ENCODE results near the gene ZDHHC21.

Gene ZDHHC21

DNA sequence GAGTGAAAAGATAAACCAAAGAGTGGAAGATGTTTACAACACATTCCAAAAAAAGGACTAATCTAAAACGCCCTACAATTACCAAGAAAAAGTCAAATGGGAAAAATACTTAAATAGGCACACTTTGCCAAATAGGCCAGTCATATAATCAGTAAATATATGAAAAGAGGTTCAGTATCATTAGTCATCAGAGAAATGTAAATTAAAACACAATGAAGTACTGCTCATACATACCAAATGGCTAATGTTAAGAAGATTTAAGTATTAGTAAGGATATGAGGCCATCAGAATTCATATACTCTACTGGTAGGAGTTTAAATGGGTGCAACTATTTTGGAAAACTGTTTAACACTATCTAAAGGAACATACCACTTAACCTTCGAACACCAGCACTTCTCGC is 47.6 kb downstream of the ZDHHC21 start:
- no peak overlapping the region for H3K4me3 ChIP-seq (ENCODE audit: low read length)
- H3K4me1 ChIP-seq (ENCODE audit: control insufficient read depth, insufficient read depth, low read length), result no peaks in the 10 kb centered on the region
- H3K9me3 ChIP-seq (replicated peaks; ENCODE audit: low read length), result no peaks in the 10 kb centered on the region
- no peaks in the 10 kb centered on the region for H3K27me3 ChIP-seq (ENCODE audit: control insufficient read depth, insufficient read depth, low read length)
- no peak overlapping the region for H3K4me2 ChIP-seq (ENCODE audit: low read length)
- H3K9ac ChIP-seq (ENCODE audit: low read depth, low read length), result no peak overlapping the region
- no peaks in the 10 kb centered on the region for H3K36me3 ChIP-seq (ENCODE audit: insufficient read depth, low read length)

DNA sequence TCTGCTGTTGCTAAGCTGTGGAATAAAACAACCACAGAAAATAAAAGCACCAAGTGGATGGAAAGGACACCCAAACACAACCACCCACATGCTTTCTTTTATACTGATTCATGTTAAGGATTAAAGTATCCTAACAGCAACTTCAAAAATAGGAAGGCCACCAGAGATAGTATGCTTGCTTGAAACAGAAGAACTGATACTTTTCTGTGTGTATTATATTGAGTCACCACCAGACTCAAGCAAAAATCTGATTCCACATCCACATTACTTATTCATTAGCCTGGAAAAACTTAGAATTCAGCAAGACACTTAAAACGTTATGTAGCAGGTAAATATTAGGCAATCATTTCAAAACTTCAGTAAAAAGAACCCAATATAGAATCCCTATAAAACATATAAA is 52.3 kb downstream of the ZDHHC21 start:
- Histone ChIP-seq H3K9ac (ENCODE audit: low read depth, low read length) (no peak overlapping the region), H3K4me1 (ENCODE audit: control insufficient read depth, insufficient read depth, low read length) (no peaks in the 10 kb centered on the region), H3K4me3 (ENCODE audit: low read length) (no peak overlapping the region), H3K27me3 (ENCODE audit: control insufficient read depth, insufficient read depth, low read length) (no peaks in the 10 kb centered on the region), H3K9me3 (replicated peaks; ENCODE audit: low read length) (no peaks in the 10 kb centered on the region), H3K4me2 (ENCODE audit: low read length) (no peak overlapping the region), H3K36me3 (ENCODE audit: insufficient read depth, low read length) (no peaks in the 10 kb centered on the region)

DNA sequence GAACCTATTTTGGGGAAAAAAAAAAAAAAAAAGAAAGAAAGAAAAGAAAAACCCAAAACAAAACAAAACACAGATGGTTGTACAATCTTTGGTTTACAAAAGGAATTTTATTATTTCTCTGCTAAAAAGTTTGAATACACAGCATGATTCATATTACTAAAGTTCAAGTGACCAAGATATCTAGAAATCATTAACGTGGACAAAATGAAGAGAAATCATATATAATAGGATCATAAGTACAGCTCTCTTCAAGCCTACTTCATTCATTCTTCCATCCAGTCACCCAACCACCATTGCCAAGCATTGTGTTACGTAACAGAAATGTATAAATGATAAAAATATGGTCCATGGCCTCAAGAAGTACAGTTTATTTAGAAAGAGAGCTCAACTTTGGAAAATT is 52.9 kb downstream of the ZDHHC21 start:
- no peaks in the 10 kb centered on the region for H3K27me3 ChIP-seq (ENCODE audit: control insufficient read depth, insufficient read depth, low read length)
- no peaks in the 10 kb centered on the region for H3K36me3 ChIP-seq (ENCODE audit: insufficient read depth, low read length)
- no peak overlapping the region for H3K4me2 ChIP-seq (ENCODE audit: low read length)
- H3K9ac ChIP-seq (ENCODE audit: low read depth, low read length), result no peak overlapping the region
- H3K4me1 ChIP-seq (ENCODE audit: control insufficient read depth, insufficient read depth, low read length), result no peaks in the 10 kb centered on the region
- no peaks in the 10 kb centered on the region for H3K9me3 ChIP-seq (replicated peaks; ENCODE audit: low read length)
- no peak overlapping the region for H3K4me3 ChIP-seq (ENCODE audit: low read length)

DNA sequence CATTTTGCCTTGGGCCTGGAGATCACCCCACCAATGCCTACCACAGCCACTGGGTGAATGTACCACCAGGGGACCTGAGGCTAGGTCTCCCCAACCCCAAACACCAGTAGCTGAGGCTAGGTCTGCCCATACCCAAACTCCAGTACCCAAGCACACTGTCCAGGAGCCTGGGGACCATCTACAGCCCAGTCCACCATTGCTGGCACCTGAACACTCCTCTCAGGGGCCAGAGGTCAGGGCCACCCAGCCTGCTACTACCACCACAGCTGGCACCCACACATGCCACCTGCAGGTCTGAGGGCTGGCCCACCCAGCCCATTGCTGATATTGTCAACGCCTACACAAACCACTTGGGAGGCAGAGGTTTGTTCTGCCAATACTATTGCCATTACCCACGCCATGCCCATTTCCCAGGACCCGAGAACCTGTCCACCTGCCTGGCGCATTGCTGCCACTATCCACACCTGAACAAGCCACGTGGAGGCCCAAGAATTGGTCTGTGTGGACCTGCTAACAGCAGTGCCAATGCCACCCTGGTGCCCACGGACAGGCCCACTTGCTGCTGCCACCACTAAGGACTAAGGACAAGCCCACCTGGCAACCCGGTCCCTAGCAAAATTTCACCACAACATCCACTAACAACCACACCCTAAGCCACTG is 59.2 kb downstream of the ZDHHC21 start:
- H3K4me2 ChIP-seq (ENCODE audit: low read length), result no peak overlapping the region
- peaks cover 3% of the 10 kb centered on the region for H3K36me3 ChIP-seq (ENCODE audit: insufficient read depth, low read length)
- no peaks in the 10 kb centered on the region for H3K27me3 ChIP-seq (ENCODE audit: control insufficient read depth, insufficient read depth, low read length)
- no peaks in the 10 kb centered on the region for H3K4me1 ChIP-seq (ENCODE audit: control insufficient read depth, insufficient read depth, low read length)
- H3K9ac ChIP-seq (ENCODE audit: low read depth, low read length), result no peak overlapping the region
- no peak overlapping the region for H3K4me3 ChIP-seq (ENCODE audit: low read length)
- H3K9me3 ChIP-seq (replicated peaks; ENCODE audit: low read length), result no peaks in the 10 kb centered on the region

DNA sequence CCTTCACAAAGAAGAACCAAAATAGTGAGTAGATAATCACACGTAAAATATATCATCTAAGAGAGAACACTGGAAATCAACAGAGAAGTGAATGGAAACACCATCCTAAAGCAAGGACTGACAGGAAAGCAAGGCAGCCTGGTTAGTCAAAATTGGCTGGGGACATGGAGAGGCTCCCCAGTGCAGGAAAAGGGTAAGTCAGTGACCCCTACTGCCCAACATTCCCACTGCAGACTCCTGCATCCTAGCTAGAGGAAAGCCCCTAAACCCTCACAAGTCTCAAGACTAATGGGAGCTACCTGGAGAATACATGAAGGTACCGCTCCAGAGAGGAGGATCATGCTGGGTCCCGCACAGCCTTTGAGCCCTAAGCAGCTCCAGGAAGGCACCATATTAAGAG is 60.1 kb downstream of the ZDHHC21 start:
- Histone ChIP-seq H3K9me3 (replicated peaks; ENCODE audit: low read length) (no peaks in the 10 kb centered on the region), H3K4me3 (ENCODE audit: low read length) (no peak overlapping the region), H3K36me3 (ENCODE audit: insufficient read depth, low read length) (peaks cover 3% of the 10 kb centered on the region), H3K9ac (ENCODE audit: low read depth, low read length) (no peak overlapping the region), H3K4me2 (ENCODE audit: low read length) (no peak overlapping the region), H3K4me1 (ENCODE audit: control insufficient read depth, insufficient read depth, low read length) (no peaks in the 10 kb centered on the region), H3K27me3 (ENCODE audit: control insufficient read depth, insufficient read depth, low read length) (no peaks in the 10 kb centered on the region)

DNA sequence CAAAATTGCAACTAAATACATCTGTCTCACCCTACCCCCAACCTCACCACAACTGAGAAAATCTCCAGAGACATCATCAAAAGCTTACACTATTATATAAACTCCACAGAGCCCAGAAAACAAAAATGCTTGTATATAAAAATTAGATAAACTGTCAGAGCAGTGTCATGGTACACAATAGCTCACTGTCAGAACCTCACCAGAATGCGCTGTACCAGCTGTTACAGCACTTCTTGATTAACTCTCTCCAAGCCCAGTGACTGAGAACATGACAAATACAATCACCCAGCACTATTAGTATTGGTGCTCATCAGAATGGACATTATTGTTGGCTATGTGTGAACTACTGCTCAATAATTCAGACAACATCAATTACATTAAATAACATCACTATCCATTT is 65.7 kb downstream of the ZDHHC21 start:
- no peaks in the 10 kb centered on the region for H3K27me3 ChIP-seq (ENCODE audit: control insufficient read depth, insufficient read depth, low read length)
- peaks cover 3% of the 10 kb centered on the region for H3K36me3 ChIP-seq (ENCODE audit: insufficient read depth, low read length)
- H3K4me3 ChIP-seq (ENCODE audit: low read length), result no peak overlapping the region
- H3K9me3 ChIP-seq (replicated peaks; ENCODE audit: low read length), result no peaks in the 10 kb centered on the region
- H3K4me2 ChIP-seq (ENCODE audit: low read length), result no peak overlapping the region
- H3K4me1 ChIP-seq (ENCODE audit: control insufficient read depth, insufficient read depth, low read length), result no peaks in the 10 kb centered on the region
- H3K9ac ChIP-seq (ENCODE audit: low read depth, low read length), result no peak overlapping the region

DNA sequence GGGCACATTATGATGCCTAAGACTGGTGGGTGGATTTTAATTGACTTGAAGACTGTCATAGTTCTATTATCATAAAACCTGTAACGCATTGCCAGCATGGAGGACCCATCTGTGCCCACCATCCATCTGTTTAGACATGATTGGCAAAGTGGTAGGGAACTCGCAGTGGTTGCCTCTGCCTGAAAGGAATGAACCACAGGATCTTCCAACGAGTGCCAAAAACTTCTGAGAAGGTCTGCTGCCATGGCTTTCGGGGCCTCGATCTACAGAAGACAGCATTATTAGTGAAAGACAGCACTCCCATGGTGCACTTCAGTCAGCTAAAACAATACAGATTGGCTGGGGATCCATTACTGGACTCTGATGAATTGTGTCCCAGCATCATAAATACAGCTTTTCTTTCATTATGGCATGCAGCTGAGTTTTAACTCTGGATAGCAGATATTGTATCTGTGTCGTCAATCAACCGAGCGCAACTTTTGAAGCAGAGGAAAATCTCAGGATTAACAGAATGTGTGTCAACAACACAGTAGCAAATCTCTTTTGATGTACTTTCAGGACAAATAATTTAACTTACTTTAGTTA is 74.3 kb downstream of the ZDHHC21 start:
- H3K4me2 ChIP-seq (ENCODE audit: low read length), result no peak overlapping the region
- no peaks in the 10 kb centered on the region for H3K9me3 ChIP-seq (replicated peaks; ENCODE audit: low read length)
- H3K4me1 ChIP-seq (ENCODE audit: control insufficient read depth, insufficient read depth, low read length), result no peaks in the 10 kb centered on the region
- no peaks in the 10 kb centered on the region for H3K27me3 ChIP-seq (ENCODE audit: control insufficient read depth, insufficient read depth, low read length)
- no peak overlapping the region for H3K9ac ChIP-seq (ENCODE audit: low read depth, low read length)
- no peaks in the 10 kb centered on the region for H3K36me3 ChIP-seq (ENCODE audit: insufficient read depth, low read length)
- H3K4me3 ChIP-seq (ENCODE audit: low read length), result no peak overlapping the region

DNA sequence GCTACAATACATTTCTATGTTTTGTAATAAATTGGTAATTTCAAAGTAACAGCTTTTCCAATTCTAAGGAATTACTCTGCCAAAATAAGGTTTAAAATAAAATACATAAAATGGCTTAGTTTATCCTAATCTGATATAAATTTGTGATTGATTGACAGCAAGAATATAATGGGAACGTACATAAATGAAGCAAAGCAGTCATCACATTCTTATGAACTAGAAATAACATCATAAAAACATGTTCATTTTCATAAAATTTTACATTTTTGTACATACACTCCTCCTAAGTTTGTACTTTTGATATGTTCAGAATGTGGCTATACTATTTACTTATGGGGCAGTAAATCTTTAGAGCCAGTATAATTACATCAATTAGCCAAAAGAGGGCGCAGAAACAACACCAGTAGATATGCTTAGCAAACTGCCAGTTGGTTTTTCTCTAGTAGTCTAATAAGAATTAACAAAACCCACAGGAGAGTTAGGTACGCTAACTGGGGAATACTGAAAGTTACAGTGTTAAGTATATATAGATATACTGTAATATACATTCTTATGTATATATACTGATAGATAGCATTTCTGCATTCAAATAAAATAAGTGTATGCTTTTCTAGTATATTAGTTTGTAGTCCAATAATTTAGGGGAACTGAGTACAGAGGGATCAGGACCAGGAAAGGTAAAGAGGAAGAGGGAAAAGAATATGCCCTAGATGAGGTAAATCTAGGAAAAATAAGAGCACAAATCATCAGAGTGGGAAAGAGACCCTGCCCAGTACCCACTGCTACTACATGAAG is 76.8 kb downstream of the ZDHHC21 start:
- Histone ChIP-seq H3K27me3 (ENCODE audit: control insufficient read depth, insufficient read depth, low read length) (no peaks in the 10 kb centered on the region), H3K4me2 (ENCODE audit: low read length) (no peak overlapping the region), H3K4me3 (ENCODE audit: low read length) (no peak overlapping the region), H3K9me3 (replicated peaks; ENCODE audit: low read length) (no peaks in the 10 kb centered on the region), H3K36me3 (ENCODE audit: insufficient read depth, low read length) (no peaks in the 10 kb centered on the region), H3K9ac (ENCODE audit: low read depth, low read length) (no peak overlapping the region), H3K4me1 (ENCODE audit: control insufficient read depth, insufficient read depth, low read length) (no peaks in the 10 kb centered on the region)

DNA sequence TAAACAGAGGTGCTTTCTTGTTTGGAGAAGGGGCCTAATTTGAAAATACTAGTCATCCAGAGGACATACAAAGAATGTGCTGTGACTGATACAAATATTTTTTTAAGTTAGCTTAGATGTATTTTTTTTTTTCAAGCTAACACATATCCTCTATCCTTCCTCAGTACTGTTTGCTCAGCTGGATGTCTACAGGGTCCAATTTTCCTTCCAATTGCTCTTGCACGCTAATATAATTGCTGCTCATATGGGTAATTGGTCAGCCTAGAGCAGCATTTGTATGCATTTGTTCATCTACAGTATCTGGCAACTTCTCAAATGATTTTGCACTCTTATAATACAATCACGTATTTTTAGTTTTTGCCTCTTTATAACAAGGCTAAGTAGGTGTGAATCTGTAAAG is 84.7 kb downstream of the ZDHHC21 start:
- no peaks in the 10 kb centered on the region for H3K27me3 ChIP-seq (ENCODE audit: control insufficient read depth, insufficient read depth, low read length)
- no peaks in the 10 kb centered on the region for H3K36me3 ChIP-seq (ENCODE audit: insufficient read depth, low read length)
- H3K9ac ChIP-seq (ENCODE audit: low read depth, low read length), result no peak overlapping the region
- H3K4me1 ChIP-seq (ENCODE audit: control insufficient read depth, insufficient read depth, low read length), result no peaks in the 10 kb centered on the region
- H3K9me3 ChIP-seq (replicated peaks; ENCODE audit: low read length), result no peaks in the 10 kb centered on the region
- no peak overlapping the region for H3K4me2 ChIP-seq (ENCODE audit: low read length)
- no peak overlapping the region for H3K4me3 ChIP-seq (ENCODE audit: low read length)

DNA sequence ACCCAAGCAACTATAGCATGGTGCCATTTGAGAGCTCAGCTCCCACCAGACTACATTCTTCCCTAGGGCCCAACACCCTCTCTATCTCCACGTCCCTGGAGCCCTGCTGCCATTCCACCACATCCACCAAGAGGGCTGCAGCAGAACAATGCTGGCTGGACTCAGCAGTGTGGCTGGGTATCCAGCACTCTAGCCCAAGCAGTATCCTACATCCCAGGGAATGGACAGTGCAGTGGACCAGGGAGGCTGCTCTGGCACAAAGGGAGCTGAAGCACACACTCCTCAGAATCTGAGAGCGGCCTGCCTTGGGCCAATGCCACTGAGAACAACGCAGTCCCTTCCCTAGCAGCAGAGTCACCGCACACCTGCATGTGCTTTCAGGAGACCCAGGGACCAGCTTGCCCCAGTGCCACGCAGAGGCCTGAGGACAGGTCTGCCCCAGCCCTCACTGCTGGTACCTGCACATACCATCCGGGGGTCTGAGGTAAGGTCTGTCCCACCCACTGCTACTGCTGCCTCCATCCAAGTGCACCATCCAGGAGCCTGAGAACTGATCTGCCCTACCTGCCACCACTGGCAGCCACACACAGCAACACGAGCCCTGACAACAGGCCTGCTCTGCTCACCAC is 95.9 kb downstream of the ZDHHC21 start:
- Histone ChIP-seq H3K4me2 (ENCODE audit: low read length) (no peak overlapping the region), H3K4me1 (ENCODE audit: control insufficient read depth, insufficient read depth, low read length) (no peaks in the 10 kb centered on the region)

DNA sequence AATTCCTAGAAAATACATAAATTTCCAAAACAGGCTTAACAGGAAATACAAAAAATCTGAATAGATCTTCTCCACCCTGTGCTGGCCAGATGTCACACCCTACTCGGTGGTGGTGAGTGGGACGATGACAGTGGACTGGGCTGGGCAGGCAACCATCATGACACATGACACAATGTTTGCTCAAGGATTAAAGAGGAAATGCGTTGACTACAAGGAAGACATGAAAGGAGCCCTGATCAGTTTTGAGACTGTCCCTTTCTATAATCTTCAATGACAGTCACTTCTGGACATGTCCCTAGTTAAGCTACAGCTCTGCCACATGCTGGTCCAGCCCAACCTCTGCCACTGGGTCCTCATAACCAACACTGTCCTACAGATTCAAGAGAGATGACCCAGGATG is 99.8 kb downstream of the ZDHHC21 start:
- H3K9ac ChIP-seq (ENCODE audit: low read depth, low read length), result no peak overlapping the region
- H3K4me2 ChIP-seq (ENCODE audit: low read length), result no peak overlapping the region
- H3K4me3 ChIP-seq (ENCODE audit: low read length), result no peak overlapping the region
- H3K27me3 ChIP-seq (ENCODE audit: control insufficient read depth, insufficient read depth, low read length), result no peaks in the 10 kb centered on the region
- no peaks in the 10 kb centered on the region for H3K9me3 ChIP-seq (replicated peaks; ENCODE audit: low read length)
- H3K36me3 ChIP-seq (ENCODE audit: insufficient read depth, low read length), result peaks cover 4% of the 10 kb centered on the region
- H3K4me1 ChIP-seq (ENCODE audit: control insufficient read depth, insufficient read depth, low read length), result no peaks in the 10 kb centered on the region

More for the DNA sequence above, 95.9 kb downstream of the ZDHHC21 start:
- no peaks in the 10 kb centered on the region for H3K9me3 ChIP-seq (replicated peaks; ENCODE audit: low read length)
- H3K4me3 ChIP-seq (ENCODE audit: low read length), result no peak overlapping the region
- no peak overlapping the region for H3K9ac ChIP-seq (ENCODE audit: low read depth, low read length)
- no peaks in the 10 kb centered on the region for H3K27me3 ChIP-seq (ENCODE audit: control insufficient read depth, insufficient read depth, low read length)
- H3K36me3 ChIP-seq (ENCODE audit: insufficient read depth, low read length), result peaks cover 4% of the 10 kb centered on the region
